HG03103 (cell line): ENCODE measurements around the gene C10orf90.
"Not testable (repeated sequence)": the region's sequence is repeated elsewhere in the genome, so short reads cannot be mapped to it uniquely, and the experiment has no call there.

Source experiments
- ATAC-seq: cut with Tn5 transposase; IDR thresholded peaks from one replicate; pipeline ENCODE4 v1.9.1; 2021; ENCODE audit warnings: low read depth; ENCODE audit not compliant: unreplicated experiment

C10orf90 gene

GRCh38 chr10:126558881-126559280 lies 111.6 kb downstream of the C10orf90 start:
- no peak for ATAC-seq

DNA sequence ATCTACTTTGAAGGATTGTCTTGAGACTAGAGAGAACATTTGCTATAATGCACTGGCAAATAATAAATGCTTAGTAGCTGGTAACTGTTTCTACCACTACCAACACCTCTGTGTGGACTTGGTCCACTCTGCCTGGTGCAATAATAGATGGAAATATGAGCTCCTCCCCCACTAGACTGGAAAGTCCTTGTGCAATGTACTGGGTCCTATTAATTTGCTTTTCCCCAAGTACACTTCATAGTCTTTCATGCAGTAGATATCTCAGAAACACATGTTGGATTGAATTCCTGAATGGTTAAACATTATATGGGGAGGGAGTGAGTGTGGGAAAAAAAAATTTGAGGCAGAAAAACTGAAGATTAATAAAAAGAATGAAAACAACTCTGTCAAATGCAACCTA lies 119.3 kb downstream of the C10orf90 start:
- ATAC-seq = no peak

GRCh38 chr10:126550586-126550985 lies 119.9 kb downstream of the C10orf90 start:
- not testable (repeated sequence) for ATAC-seq

DNA sequence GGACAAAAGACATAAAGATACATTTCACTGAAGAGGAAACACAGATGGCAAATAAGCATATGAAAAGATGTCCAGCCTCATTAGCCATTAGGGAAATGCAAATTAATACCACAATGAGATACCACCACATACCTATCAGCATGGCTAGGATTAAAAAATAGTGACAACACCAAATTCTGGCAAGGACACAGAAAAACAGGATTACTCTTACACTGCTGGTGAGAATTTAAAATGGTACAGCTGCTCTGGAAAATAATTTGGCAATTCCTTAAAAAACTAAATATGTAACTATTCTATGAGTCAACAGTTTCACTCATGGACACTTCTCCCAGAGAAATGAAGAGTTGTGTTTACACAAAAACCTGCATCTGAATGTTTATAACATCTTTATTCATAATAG lies 121.1 kb downstream of the C10orf90 start:
- ATAC-seq = no peak

DNA sequence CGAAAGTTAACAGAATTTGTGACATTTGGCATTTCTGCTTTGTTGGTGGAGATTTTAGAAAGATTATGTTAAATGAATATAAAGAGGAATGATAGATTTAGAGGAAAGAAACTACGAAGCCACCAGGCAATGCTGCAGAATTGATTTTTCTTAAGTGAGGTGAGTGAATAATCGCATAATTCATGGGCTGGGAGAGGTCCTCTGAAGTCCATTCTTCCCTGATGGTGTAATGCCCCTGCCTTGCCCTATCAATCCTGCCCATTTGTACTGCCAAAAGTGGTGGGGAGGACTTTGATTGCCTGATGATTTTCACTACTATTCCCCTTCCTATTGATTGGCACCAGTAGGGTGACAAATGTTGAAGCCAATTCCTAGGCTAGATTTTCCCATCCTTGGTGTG lies 125.9 kb downstream of the C10orf90 start:
- ATAC-seq = no peak

DNA sequence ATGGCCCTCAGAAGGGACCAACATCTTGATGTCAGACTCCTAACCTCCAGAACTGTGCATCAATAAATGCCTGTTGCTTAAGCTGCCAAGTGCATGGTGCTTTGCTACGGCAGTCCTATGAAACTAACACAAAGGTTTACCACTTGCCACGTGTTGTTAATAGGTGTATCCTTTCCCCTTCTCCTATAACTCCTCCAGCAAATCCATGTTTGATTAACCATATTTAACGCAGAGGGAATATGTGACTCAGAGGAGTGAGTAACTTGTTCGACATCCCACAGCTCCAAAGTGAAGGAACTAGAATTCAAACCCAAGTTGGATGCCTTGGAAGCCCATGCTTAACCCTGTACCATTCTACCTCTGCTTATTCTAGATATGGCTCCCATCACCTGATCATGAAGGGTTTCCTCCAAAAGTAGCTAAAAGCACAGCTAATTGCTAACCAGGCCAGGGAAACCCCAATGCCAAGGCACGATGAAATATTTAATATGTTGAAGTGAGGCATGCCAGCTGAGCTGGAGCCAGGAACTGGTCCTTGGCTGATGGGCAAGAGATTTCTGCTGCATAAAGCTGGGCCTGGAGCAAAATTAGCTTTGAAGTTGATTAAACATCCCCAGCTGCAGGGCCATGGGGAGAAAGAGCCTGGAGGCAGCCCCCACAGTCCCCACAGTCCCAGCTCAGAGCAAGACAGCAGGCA lies 131.9 kb downstream of the C10orf90 start:
- no peak for ATAC-seq

- no peak for ATAC-seq
Observed at GRCh38 chr10:126536656-126537055, 133.8 kb downstream of the C10orf90 start.

GRCh38 chr10:126536148-126536547 lies 134.3 kb downstream of the C10orf90 start:
- no peak for ATAC-seq

DNA sequence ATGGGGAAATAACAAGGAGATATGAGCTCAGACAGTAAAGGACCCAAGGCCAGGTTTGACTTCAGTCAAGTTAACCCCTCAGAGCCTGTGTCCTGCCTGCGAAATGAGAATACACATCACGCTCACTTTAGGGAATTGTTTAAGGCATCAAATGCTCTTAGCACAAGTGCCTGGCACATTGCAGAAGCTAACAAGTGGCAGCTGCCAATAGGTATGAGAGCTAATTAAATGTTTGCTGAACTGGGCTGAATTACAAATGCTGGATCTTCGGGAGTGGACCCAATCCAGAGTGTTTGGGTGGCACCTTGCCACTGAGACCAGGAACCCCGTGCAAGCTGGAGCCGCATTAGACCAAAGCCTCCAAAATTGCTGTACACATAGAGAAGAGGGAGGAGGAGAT lies 136.8 kb downstream of the C10orf90 start:
- ATAC-seq = no peak

DNA sequence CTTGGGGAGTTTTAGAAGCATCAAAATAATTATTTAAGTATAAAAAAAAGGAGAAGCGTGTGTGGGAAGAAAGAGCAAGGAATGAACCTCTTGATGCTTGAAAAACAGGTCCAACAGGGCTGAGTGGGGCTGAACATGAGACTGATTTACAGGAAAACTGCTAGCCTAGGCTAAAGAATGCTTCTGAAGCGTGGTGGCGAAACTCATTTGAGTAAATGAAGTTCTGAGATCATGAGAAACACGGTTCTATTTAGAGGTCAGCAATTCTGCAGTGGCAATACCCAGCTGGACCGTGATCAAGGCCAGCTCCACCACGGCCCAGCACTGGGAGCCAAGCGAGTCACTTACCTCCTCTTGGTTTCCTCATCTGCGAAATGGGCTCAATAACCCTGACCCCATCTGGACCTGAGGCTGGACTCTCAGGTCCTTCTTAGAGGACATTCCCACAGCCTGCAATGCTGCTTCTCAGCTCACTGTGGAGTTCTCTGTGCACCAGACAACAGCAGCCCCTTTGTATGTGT lies 142.1 kb downstream of the C10orf90 start:
- ATAC-seq = no peak

GRCh38 chr10:126527645-126528314 lies 142.7 kb downstream of the C10orf90 start:
- no peak for ATAC-seq

- no peak for ATAC-seq
Observed at GRCh38 chr10:126525326-126525725, 145.2 kb downstream of the C10orf90 start.

DNA sequence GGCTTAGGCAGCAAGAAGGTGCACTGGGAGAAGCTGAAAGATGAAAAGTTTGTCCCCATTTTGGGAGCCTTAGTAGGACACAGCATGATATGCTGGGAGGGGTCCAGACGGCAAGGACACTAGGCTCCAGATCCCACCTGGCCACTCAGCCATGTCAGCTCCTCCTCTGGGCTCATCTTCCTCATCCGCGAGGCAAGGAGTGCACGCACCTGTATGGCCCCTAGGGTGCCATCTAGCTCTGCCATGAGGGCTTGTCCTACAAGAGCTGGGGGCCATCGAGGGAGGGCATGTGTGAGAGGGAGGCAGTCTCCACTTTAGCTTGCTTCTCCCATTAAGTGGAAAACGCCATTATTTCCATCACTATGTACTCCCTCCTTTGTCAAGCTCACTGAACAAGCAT lies 146.0 kb downstream of the C10orf90 start:
- no peak for ATAC-seq

DNA sequence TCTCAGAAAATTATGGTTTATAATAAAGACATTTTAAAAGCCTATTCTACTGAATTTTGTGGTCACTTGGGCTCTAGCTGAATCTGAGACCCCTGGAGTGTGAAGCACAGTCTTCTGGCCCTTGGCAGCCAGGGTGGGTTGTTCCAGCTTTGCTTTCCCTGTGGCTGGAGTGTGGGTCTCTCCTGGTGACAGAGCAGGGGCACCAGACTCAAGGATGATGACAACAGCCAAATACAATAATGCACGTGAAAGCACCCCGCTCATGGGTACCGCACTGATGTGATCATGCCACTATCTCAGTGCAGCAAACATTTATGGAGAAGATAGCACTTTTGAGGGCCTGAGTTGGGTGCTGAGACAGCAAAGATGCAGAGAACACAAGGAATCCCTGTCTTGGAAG lies 147.4 kb downstream of the C10orf90 start:
- ATAC-seq = no peak

GRCh38 chr10:126521399-126521798 lies 149.1 kb downstream of the C10orf90 start:
- no peak for ATAC-seq

- no peak for ATAC-seq
Observed at GRCh38 chr10:126520751-126521317, 149.7 kb downstream of the C10orf90 start.

GRCh38 chr10:126519992-126520391 lies 150.5 kb downstream of the C10orf90 start:
- no peak for ATAC-seq

GRCh38 chr10:126519185-126519584 lies 151.3 kb downstream of the C10orf90 start:
- ATAC-seq = no peak

DNA sequence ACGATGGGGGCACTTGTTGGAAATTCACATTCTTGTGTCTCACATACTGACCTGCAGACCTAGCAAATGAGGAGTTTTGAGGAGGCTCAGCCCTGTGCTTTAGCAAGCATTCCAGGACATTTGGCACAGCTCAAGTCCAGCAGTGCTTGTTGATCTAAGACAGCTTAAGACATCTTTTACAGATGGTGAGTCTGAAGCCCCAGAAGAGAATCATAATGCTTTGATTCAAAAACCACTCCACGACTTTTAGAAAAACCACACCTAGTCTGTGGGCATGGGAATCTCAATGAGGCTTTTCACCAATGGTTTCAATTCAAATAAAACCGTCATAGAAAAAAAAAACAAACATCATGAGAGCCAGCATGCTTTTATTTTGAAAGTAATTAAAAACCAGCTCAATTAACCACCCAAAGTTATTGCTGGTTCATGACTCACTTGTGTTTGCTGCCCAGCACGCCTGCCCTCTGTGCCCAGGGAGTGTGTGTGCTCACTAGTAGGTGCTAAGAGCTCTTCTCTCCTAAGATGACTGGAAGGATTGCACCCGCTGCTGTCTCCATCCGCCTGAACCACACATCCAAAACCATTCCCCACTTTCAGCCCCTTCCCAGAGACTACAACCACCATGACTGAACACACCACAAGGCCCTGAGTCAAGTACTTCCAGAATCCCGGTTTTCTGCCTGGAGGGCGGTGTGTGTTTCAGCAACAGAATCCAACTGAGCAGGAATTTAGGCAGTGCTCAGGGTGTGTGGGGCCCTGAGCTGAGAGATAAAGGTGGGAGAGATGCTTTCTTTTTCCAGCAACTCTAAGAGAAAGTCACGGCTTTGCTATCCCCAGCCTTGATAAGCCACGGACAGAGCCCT lies 152.0 kb downstream of the C10orf90 start:
- no peak for ATAC-seq

- no peak for ATAC-seq
Observed at GRCh38 chr10:126516515-126516914, 154.0 kb downstream of the C10orf90 start.
